GM23338 (cell line): ENCODE measurements around the gene XPO4.

ENCODE experiments used
- CREB1 ChIP-seq: fragments of 250-450 bp; sonication (Bioruptor Pico); IDR thresholded peaks from 2 replicates; pipeline ENCODE4 v1.5.0; 2020; ENCODE audit warnings: low read depth, mild to moderate bottlenecking, moderate library complexity
- EZH2 ChIP-seq: fragments of 200-600 bp; sonication (generic); IDR thresholded peaks from one replicate; pipeline ENCODE4 v1.8.0; 2017; ENCODE audit warnings: antibody characterized with exemption, mild to moderate bottlenecking, low read depth; ENCODE audit not compliant: unreplicated experiment
- JUNB ChIP-seq: IDR thresholded peaks from one replicate; pipeline ENCODE4 v1.6.1; 2016; ENCODE audit warnings: antibody characterized with exemption; ENCODE audit not compliant: unreplicated experiment
- POLR2AphosphoS5 ChIP-seq: IDR thresholded peaks from 2 replicates; pipeline ENCODE4 v1.6.1; 2016; ENCODE audit warnings: antibody characterized with exemption, low read depth
- TF ChIP-seq, protein P1 (sequence below), 2 experiments: fragments of 200-600 bp in 1 of 2; sonication (generic) in 1 of 2; conservative IDR thresholded peaks; 2 replicates each; pipeline versions ENCODE4 v1.5.1 to v1.6.1; 2016 to 2017; ENCODE audit warnings: antibody characterized with exemption in 2 of 2, low read depth in 2 of 2, mild to moderate bottlenecking in 2 of 2, moderate library complexity in 1 of 2
- TF ChIP-seq, protein P2 (sequence below): IDR thresholded peaks from 2 replicates; pipeline ENCODE4 v1.6.1; 2016; ENCODE audit warnings: antibody characterized with exemption

DNA sequence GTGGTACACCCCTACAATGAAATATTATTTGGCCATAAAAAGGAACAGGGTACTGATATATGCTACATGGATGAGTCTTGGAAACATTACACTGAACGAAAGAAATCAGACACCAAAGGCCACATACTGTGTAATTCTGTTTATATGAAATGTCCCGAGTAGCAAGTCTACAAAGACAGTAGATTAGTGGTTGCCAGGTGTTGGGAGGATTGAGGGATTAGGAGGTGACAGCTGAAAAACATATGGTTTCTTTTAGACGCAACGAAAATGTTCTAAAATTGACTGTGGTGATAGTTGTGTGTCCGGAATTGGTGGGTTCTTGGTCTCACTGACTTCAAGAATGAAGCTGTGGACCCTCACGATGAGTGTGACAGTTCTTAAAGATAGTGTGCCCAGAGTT lies 163.9 kb downstream of the XPO4 start:
- no peak for TF ChIP-seq JUNB
- TF ChIP-seq, protein P1, sequence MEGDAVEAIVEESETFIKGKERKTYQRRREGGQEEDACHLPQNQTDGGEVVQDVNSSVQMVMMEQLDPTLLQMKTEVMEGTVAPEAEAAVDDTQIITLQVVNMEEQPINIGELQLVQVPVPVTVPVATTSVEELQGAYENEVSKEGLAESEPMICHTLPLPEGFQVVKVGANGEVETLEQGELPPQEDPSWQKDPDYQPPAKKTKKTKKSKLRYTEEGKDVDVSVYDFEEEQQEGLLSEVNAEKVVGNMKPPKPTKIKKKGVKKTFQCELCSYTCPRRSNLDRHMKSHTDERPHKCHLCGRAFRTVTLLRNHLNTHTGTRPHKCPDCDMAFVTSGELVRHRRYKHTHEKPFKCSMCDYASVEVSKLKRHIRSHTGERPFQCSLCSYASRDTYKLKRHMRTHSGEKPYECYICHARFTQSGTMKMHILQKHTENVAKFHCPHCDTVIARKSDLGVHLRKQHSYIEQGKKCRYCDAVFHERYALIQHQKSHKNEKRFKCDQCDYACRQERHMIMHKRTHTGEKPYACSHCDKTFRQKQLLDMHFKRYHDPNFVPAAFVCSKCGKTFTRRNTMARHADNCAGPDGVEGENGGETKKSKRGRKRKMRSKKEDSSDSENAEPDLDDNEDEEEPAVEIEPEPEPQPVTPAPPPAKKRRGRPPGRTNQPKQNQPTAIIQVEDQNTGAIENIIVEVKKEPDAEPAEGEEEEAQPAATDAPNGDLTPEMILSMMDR (conservative IDR thresholded peaks at IDR 0.05; ENCODE audit: low read depth in 2 of 2) = no peak
- no peak for TF ChIP-seq CREB1
- no peak for TF ChIP-seq POLR2AphosphoS5
- TF ChIP-seq, protein P2, sequence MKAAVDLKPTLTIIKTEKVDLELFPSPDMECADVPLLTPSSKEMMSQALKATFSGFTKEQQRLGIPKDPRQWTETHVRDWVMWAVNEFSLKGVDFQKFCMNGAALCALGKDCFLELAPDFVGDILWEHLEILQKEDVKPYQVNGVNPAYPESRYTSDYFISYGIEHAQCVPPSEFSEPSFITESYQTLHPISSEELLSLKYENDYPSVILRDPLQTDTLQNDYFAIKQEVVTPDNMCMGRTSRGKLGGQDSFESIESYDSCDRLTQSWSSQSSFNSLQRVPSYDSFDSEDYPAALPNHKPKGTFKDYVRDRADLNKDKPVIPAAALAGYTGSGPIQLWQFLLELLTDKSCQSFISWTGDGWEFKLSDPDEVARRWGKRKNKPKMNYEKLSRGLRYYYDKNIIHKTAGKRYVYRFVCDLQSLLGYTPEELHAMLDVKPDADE = no peak
- no peak for TF ChIP-seq EZH2
